Measurements from ENCODE around the gene ITGAD. TPM values are rescaled to one million over a fixed set of nuclear protein-coding genes. Genes with fewer than 3 reads are reported as not detected.

ITGAD gene
- total RNA-seq, 2 experiments from 2014 or later: 0.09 to 0.23 TPM

- H3K27me3 Mint-ChIP-seq: no peaks in the 10 kb centered on the region
- H3K27ac Mint-ChIP-seq: no peak overlapping the region
- H3K4me3 Mint-ChIP-seq: no peak overlapping the region
- peaks cover 23% of the 10 kb centered on the region for H3K36me3 Mint-ChIP-seq
- ATAC-seq: no peak
- DNase-seq: no peak
- CTCF ChIA-PET: interaction anchor here (1.4 kb wide), 1 partner anchor 36 kb away, joined by 3 read pairs; no protein-coding TSS in a partner anchor
- peaks cover 13% of the 10 kb centered on the region for H3K4me1 Mint-ChIP-seq
- H3K9me3 Mint-ChIP-seq (ENCODE audit: low read depth): no peaks in the 10 kb centered on the region
These were observed 17.9 kb upstream of the ITGAD start for GRCh38 chr16:31375231-31375630.

DNA sequence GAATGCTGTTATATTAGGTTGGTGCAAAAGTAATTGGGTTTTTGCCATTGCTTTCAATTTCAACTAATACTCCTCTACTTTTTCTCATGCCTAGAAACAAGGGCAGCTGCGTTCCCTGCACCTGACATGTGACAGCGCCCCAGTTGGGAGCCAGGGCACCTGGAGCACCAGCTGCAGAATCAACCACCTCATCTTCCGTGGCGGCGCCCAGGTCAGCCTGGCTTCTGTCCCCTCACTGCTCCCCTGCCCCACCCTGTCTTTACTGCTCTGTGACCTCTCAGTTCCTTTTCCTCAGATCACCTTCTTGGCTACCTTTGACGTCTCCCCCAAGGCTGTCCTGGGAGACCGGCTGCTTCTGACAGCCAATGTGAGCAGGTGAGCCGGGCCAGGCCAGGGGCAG, 16.4 kb upstream of the ITGAD start:
- H3K4me3 Mint-ChIP-seq: no peak overlapping the region
- no peak for ATAC-seq
- DNase-seq: no peak
- no peaks in the 10 kb centered on the region for H3K27me3 Mint-ChIP-seq
- CTCF ChIA-PET: interaction anchor here (1.0 to 1.4 kb wide), 2 partner anchors 8 to 38 kb away, joined by 3 read pairs; no protein-coding TSS in a partner anchor
- H3K27ac Mint-ChIP-seq: no peak overlapping the region
- peaks cover 13% of the 10 kb centered on the region for H3K4me1 Mint-ChIP-seq
- H3K36me3 Mint-ChIP-seq: peaks cover 23% of the 10 kb centered on the region
- no peaks in the 10 kb centered on the region for H3K9me3 Mint-ChIP-seq (ENCODE audit: low read depth)

DNA sequence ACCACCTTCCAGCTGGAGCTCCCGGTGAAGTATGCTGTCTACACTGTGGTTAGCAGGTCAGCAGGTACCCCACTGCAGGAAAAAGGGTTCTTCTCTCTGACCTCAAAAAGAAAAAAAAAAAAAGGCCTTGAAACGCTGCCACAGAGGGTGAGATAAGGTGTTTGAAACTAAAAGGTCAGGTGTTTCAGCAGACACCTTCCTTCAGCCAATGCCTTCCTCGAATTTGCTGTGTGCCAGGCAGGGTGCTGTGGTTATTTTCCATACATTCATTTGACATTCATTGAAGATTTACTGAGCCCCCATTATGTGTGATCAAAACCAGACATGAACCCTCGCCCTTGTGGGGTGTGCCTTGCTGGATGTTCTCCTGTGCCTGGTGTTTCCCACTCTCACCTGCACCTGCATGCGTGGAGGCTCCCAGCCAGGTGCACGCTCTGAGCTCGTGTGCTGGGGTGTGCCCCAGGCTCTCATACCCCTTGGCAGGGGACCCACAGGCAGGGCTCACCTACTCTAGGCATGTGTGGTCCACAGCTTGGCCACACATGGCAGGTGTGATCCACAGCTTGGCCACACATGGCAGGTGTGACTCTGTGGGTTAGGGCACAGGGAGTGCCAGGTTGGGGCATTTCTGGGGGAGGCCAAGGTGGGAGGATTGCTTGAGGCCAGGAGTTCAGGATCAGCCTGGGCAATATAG, 15.8 kb upstream of the ITGAD start:
- Mint-ChIP-seq H3K27me3 (no peaks in the 10 kb centered on the region), H3K4me1 (peaks cover 15% of the 10 kb centered on the region), H3K9me3 (ENCODE audit: low read depth) (no peaks in the 10 kb centered on the region), H3K27ac (no peak overlapping the region), H3K4me3 (no peak overlapping the region), H3K36me3 (peaks cover 23% of the 10 kb centered on the region)
- ATAC-seq (no peak), DNase-seq (no peak)
- CTCF ChIA-PET: interaction anchor here (0.6 kb wide), 1 partner anchor 222 kb away, joined by 4 read pairs; no protein-coding TSS in a partner anchor

DNA sequence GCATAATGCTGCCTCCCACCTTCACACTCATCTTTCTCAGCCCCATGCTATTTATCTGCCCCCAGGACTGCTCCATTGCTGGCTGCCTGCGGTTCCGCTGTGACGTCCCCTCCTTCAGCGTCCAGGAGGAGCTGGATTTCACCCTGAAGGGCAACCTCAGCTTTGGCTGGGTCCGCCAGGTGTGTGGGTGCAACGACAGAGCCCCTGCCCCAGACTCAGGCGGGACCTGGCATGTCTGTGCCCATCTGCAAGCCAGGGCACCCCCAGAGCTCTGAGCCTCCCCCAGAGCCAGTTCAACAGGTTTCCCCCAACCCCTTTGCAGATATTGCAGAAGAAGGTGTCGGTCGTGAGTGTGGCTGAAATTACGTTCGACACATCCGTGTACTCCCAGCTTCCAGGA, 12.9 kb upstream of the ITGAD start:
- DNase-seq (no peak), ATAC-seq (no peak)
- CTCF ChIA-PET: interaction anchor here (1.7 kb wide), 1 partner anchor 62 kb away, joined by 4 read pairs; the partner anchor contains the start of gene ZNF843
- no peaks in the 10 kb centered on the region for H3K9me3 Mint-ChIP-seq (ENCODE audit: low read depth)
- peaks cover 25% of the 10 kb centered on the region for H3K4me1 Mint-ChIP-seq
- H3K27ac Mint-ChIP-seq: no peak overlapping the region
- H3K27me3 Mint-ChIP-seq: no peaks in the 10 kb centered on the region
- H3K4me3 Mint-ChIP-seq: no peak overlapping the region
- peaks cover 18% of the 10 kb centered on the region for H3K36me3 Mint-ChIP-seq

GRCh38 chr16:31382485-31383161, 10.5 kb upstream of the ITGAD start:
- no peak overlapping the region for H3K4me3 Mint-ChIP-seq
- peaks cover 4% of the 10 kb centered on the region for H3K36me3 Mint-ChIP-seq
- CTCF ChIA-PET: interaction anchor here (0.6 to 5.4 kb wide), 38 partner anchors 8 to 400 kb away, joined by 3 to 31 read pairs (median 4); partner anchors contain the start of genes ITGAD, PYCARD, PYDC1 and ZNF646
- no peaks in the 10 kb centered on the region for H3K9me3 Mint-ChIP-seq (ENCODE audit: low read depth)
- DNase-seq (peak; percentile 81), ATAC-seq (peak; percentile 81)
- H3K27me3 Mint-ChIP-seq: peaks cover 4% of the 10 kb centered on the region
- H3K4me1 Mint-ChIP-seq: peaks cover 35% of the 10 kb centered on the region
- no peak overlapping the region for H3K27ac Mint-ChIP-seq

GRCh38 chr16:31385680-31386079, 7.5 kb upstream of the ITGAD start:
- peaks cover 34% of the 10 kb centered on the region for H3K4me1 Mint-ChIP-seq
- peaks cover 18% of the 10 kb centered on the region for H3K27me3 Mint-ChIP-seq
- H3K27ac Mint-ChIP-seq: no peak overlapping the region
- H3K9me3 Mint-ChIP-seq (ENCODE audit: low read depth): no peaks in the 10 kb centered on the region
- CTCF ChIA-PET: interaction anchor here (0.8 to 5.4 kb wide), 7 partner anchors 10 to 184 kb away, joined by 3 to 31 read pairs (median 7); partner anchors contain the start of gene ZNF843
- no peak overlapping the region for H3K4me3 Mint-ChIP-seq
- no peaks in the 10 kb centered on the region for H3K36me3 Mint-ChIP-seq
- ATAC-seq: no peak
- no peak for DNase-seq

- DNase-seq (no peak), ATAC-seq (peak; percentile 62)
- CTCF ChIA-PET: interaction anchor here (0.8 to 5.4 kb wide), 6 partner anchors 35 to 482 kb away, joined by 3 to 31 read pairs (median 8); partner anchors contain the start of gene ZNF843
- H3K36me3 Mint-ChIP-seq: no peaks in the 10 kb centered on the region
- H3K27ac Mint-ChIP-seq: peak overlapping the region; percentile 1
- H3K4me3 Mint-ChIP-seq: no peak overlapping the region
- H3K9me3 Mint-ChIP-seq (ENCODE audit: low read depth): no peaks in the 10 kb centered on the region
- peaks cover 21% of the 10 kb centered on the region for H3K27me3 Mint-ChIP-seq
- H3K4me1 Mint-ChIP-seq: peaks cover 34% of the 10 kb centered on the region
These were observed 6.8 kb upstream of the ITGAD start for GRCh38 chr16:31386157-31386984.

GRCh38 chr16:31388535-31388934, 4.6 kb upstream of the ITGAD start:
- Mint-ChIP-seq H3K27ac (no peak overlapping the region), H3K36me3 (no peaks in the 10 kb centered on the region), H3K27me3 (peaks cover 21% of the 10 kb centered on the region), H3K4me1 (peaks cover 29% of the 10 kb centered on the region), H3K4me3 (no peak overlapping the region), H3K9me3 (ENCODE audit: low read depth) (no peaks in the 10 kb centered on the region)
- CTCF ChIA-PET: interaction anchor here (1.0 kb wide), 2 partner anchors 43 to 56 kb away, joined by 3 to 4 read pairs; no protein-coding TSS in a partner anchor
- DNase-seq (no peak), ATAC-seq (no peak)

DNA sequence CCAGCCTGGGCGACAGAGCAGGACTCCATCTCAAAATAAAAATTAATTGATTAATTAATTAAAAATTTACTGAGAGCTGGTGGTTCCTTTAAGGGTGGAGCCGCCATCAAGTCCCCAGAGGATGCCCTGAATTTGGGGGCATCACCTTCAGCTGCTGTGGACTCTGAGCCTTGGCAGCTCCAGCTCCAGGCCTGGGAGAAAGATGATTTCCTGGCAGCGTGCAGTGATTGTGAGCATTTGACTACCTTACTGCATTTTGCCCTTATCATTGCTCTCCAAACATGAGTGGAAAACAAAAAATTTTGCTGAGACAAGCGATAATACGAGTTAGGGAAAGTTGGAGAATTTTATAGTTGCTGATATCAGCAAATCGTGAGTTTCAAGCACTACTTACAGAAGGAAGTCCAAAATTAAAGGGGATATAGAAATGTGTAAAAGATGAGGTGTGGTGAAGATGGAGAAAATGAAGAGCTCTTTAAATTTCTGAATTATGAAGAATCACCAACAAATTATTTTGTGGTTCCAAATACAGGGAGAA, 2.6 kb upstream of the ITGAD start:
- CTCF ChIA-PET: interaction anchor here (1.0 to 3.3 kb wide), 3 partner anchors 8 to 25 kb away, joined by 3 to 12 read pairs (median 4); no protein-coding TSS in a partner anchor
- Mint-ChIP-seq H3K9me3 (ENCODE audit: low read depth) (no peaks in the 10 kb centered on the region), H3K4me1 (peaks cover 21% of the 10 kb centered on the region), H3K36me3 (no peaks in the 10 kb centered on the region), H3K4me3 (no peak overlapping the region), H3K27ac (no peak overlapping the region), H3K27me3 (peaks cover 21% of the 10 kb centered on the region)
- ATAC-seq: no peak
- no peak for DNase-seq

- H3K27ac Mint-ChIP-seq: no peak overlapping the region
- CTCF ChIA-PET: no interaction called here
- ATAC-seq (no peak), DNase-seq (no peak)
- H3K9me3 Mint-ChIP-seq (ENCODE audit: low read depth): peaks cover 13% of the 10 kb centered on the region
- peaks cover 21% of the 10 kb centered on the region for H3K36me3 Mint-ChIP-seq
- no peak overlapping the region for H3K4me3 Mint-ChIP-seq
- peaks cover 3% of the 10 kb centered on the region for H3K27me3 Mint-ChIP-seq
- peaks cover 31% of the 10 kb centered on the region for H3K4me1 Mint-ChIP-seq
These were observed 2.5 kb downstream of the ITGAD start for GRCh38 chr16:31395647-31396046.

- peaks cover 43% of the 10 kb centered on the region for H3K4me1 Mint-ChIP-seq
- H3K27ac Mint-ChIP-seq: no peak overlapping the region
- no peak for DNase-seq
- peaks cover 13% of the 10 kb centered on the region for H3K9me3 Mint-ChIP-seq (ENCODE audit: low read depth)
- peaks cover 21% of the 10 kb centered on the region for H3K36me3 Mint-ChIP-seq
- no peak overlapping the region for H3K4me3 Mint-ChIP-seq
- CTCF ChIA-PET: no interaction called here
- no peaks in the 10 kb centered on the region for H3K27me3 Mint-ChIP-seq
- ATAC-seq: no peak
These were observed 4.0 kb downstream of the ITGAD start for GRCh38 chr16:31397096-31397660.

DNA sequence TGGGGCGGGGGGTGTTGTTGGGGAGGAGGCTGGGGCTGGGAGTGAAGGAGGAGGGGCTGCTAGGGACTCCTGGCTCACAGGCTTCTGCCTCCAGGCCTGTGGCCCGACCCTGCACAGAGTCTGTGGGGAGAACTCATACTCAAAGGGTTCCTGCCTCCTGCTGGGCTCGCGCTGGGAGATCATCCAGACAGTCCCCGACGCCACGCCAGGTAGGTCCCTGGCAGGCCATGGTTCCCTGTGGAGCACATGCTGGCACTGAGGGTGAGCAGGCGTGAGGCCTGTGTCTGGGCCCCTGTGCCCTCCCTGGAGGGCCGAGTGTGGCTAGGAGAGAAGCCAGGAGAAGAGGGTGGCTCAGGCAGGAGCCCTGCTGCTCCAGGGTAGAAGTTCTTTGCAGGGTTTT, 4.6 kb downstream of the ITGAD start:
- Mint-ChIP-seq H3K4me1 (peaks cover 46% of the 10 kb centered on the region), H3K4me3 (no peak overlapping the region), H3K27me3 (no peaks in the 10 kb centered on the region), H3K27ac (no peak overlapping the region), H3K9me3 (ENCODE audit: low read depth) (peaks cover 13% of the 10 kb centered on the region), H3K36me3 (peaks cover 21% of the 10 kb centered on the region)
- DNase-seq (no peak), ATAC-seq (no peak)
- CTCF ChIA-PET: no interaction called here
